ENCODE measurements around the gene LRRC36.

GRCh38 chr16:67364600-67365235 is 38.1 kb downstream of the LRRC36 start:
- TF ChIP-seq CTCF (IDR thresholded peaks at IDR 0.05) (no peak), POLR2A (IDR thresholded peaks at IDR 0.05) (no peak)
